ENCODE data around the gene LAMA2.

- TF ChIP-seq POLR2A (IDR thresholded peaks at IDR 0.05) (no peak), CTCF (IDR thresholded peaks at IDR 0.05) (no peak)
Observed at GRCh38 chr6:128863983-128864382, 19.0 kb upstream of the LAMA2 start.

All from testis (tissue), 2 donors.